ENCODE results near the gene SMG9.

Gene SMG9

DNA sequence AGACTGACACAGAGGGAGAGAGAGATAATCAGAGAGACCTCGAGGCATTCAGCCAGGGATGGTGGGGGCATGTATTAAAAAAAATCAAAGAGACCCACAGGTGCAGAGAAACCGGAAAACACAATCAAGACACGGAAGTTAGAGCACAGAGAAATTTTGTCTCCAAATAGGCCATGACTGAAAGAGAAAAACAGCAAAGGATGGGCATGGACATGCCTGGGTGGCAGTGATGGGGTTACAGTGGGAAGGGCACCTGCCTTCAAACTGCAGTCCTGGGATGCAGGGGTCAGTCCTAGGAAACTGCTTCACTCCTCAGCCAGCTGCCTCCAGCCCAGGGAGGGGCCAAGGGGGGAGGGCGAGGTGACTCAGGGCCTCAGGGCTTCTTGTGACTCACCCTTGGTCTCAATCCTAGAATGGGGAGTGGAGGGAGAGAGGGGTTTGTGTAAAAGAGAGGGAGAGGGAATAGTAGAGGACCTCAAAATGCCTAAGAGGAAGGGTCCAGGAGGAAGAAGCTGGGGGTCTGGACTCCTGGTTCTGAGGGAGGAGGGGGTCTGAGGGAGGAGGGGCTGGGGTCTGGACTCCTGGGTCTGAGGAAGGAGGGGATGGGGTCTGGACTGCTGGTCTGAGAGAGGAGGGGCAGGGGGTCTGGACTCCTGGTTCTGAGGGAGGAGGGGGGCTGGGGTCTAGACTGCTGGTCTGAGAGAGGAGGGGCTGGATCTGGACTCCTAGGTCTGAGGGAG lies 29.6 kb upstream of the SMG9 start (continued):
- no peak for TF ChIP-seq ZBTB44 (tag by site-specific recombination; IDR thresholded peaks at IDR 0.05)
- TF ChIP-seq GFI1B (tag by site-specific recombination; IDR thresholded peaks at IDR 0.05), result no peak
- TF ChIP-seq, protein P1, sequence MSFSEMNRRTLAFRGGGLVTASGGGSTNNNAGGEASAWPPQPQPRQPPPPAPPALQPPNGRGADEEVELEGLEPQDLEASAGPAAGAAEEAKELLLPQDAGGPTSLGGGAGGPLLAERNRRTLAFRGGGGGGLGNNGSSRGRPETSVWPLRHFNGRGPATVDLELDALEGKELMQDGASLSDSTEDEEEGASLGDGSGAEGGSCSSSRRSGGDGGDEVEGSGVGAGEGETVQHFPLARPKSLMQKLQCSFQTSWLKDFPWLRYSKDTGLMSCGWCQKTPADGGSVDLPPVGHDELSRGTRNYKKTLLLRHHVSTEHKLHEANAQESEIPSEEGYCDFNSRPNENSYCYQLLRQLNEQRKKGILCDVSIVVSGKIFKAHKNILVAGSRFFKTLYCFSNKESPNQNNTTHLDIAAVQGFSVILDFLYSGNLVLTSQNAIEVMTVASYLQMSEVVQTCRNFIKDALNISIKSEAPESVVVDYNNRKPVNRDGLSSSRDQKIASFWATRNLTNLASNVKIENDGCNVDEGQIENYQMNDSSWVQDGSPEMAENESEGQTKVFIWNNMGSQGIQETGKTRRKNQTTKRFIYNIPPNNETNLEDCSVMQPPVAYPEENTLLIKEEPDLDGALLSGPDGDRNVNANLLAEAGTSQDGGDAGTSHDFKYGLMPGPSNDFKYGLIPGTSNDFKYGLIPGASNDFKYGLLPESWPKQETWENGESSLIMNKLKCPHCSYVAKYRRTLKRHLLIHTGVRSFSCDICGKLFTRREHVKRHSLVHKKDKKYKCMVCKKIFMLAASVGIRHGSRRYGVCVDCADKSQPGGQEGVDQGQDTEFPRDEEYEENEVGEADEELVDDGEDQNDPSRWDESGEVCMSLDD (tag by site-specific recombination; IDR thresholded peaks at IDR 0.05), result no peak; the same call in 1 of the 2 replicates
- peak; percentile 84 for TF ChIP-seq PRDM1 (tag by site-specific recombination; IDR thresholded peaks at IDR 0.05)
- TF ChIP-seq ZXDB (tag by site-specific recombination; IDR thresholded peaks at IDR 0.05), result no peak
- no peak for TF ChIP-seq ZNF558 (tag by site-specific recombination; IDR thresholded peaks at IDR 0.05)
- TF ChIP-seq ZNF302 (tag by site-specific recombination; IDR thresholded peaks at IDR 0.05; ENCODE audit: low read depth), result no peak
- TF ChIP-seq ZBTB48 (tag by site-specific recombination; IDR thresholded peaks at IDR 0.05), result peak; percentile 66
- no peak for TF ChIP-seq ZBTB49 (tag by site-specific recombination; IDR thresholded peaks at IDR 0.05; ENCODE audit: low read depth)
- no peak for TF ChIP-seq ZNF280C (tag by site-specific recombination; IDR thresholded peaks at IDR 0.05)
- TF ChIP-seq, protein P2, sequence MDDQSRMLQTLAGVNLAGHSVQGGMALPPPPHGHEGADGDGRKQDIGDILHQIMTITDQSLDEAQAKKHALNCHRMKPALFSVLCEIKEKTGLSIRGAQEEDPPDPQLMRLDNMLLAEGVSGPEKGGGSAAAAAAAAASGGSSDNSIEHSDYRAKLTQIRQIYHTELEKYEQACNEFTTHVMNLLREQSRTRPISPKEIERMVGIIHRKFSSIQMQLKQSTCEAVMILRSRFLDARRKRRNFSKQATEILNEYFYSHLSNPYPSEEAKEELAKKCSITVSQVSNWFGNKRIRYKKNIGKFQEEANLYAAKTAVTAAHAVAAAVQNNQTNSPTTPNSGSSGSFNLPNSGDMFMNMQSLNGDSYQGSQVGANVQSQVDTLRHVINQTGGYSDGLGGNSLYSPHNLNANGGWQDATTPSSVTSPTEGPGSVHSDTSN (CRISPR knock-in tag; IDR thresholded peaks at IDR 0.05), result no peak
- TF ChIP-seq, protein P3, sequence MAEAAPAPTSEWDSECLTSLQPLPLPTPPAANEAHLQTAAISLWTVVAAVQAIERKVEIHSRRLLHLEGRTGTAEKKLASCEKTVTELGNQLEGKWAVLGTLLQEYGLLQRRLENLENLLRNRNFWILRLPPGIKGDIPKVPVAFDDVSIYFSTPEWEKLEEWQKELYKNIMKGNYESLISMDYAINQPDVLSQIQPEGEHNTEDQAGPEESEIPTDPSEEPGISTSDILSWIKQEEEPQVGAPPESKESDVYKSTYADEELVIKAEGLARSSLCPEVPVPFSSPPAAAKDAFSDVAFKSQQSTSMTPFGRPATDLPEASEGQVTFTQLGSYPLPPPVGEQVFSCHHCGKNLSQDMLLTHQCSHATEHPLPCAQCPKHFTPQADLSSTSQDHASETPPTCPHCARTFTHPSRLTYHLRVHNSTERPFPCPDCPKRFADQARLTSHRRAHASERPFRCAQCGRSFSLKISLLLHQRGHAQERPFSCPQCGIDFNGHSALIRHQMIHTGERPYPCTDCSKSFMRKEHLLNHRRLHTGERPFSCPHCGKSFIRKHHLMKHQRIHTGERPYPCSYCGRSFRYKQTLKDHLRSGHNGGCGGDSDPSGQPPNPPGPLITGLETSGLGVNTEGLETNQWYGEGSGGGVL (tag by site-specific recombination; IDR thresholded peaks at IDR 0.05), result peak; percentile 97
- TF ChIP-seq ZNF747 (tag by site-specific recombination; IDR thresholded peaks at IDR 0.05), result no peak
- TF ChIP-seq, protein P4, sequence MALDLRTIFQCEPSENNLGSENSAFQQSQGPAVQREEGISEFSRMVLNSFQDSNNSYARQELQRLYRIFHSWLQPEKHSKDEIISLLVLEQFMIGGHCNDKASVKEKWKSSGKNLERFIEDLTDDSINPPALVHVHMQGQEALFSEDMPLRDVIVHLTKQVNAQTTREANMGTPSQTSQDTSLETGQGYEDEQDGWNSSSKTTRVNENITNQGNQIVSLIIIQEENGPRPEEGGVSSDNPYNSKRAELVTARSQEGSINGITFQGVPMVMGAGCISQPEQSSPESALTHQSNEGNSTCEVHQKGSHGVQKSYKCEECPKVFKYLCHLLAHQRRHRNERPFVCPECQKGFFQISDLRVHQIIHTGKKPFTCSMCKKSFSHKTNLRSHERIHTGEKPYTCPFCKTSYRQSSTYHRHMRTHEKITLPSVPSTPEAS (tag by site-specific recombination; IDR thresholded peaks at IDR 0.05), result no peak
- no peak for TF ChIP-seq ZNF157 (tag by site-specific recombination; IDR thresholded peaks at IDR 0.05)
- no peak for TF ChIP-seq YY2 (tag by site-specific recombination; IDR thresholded peaks at IDR 0.05)
- TF ChIP-seq ZFP37 (tag by site-specific recombination; IDR thresholded peaks at IDR 0.05), result 0 out of 2 replicates have a peak, but pooled peaks have one; percentile 39
- no peak for TF ChIP-seq ZNF292 (tag by site-specific recombination; IDR thresholded peaks at IDR 0.05; ENCODE audit: borderline replicate concordance, low read depth)
- peak; percentile 54; the same call in 1 of the 2 replicates for TF ChIP-seq KLF1 (tag by site-specific recombination; IDR thresholded peaks at IDR 0.05)
- TF ChIP-seq ZBTB20 (tag by site-specific recombination; IDR thresholded peaks at IDR 0.05), result no peak
- TF ChIP-seq TSHZ1 (tag by site-specific recombination; IDR thresholded peaks at IDR 0.05; ENCODE audit: borderline replicate concordance), result peak; percentile 7; the same call in 1 of the 2 replicates
